IPS-11a (cell line): ENCODE data around the gene TMX2.
A peak's percentile ranks its signal among the peaks of the same experiment; 100 is the strongest.
"Not testable (repeated sequence)": the region's sequence is repeated elsewhere in the genome, so short reads cannot be mapped to it uniquely, and the experiment has no call there.

Experiments used
- H3K4me3 ChIP-seq: one replicate; pipeline ENCODE4 v1.5.1; 2013; ENCODE audit warnings: low read depth, low read length, control low read depth

TMX2 gene

GRCh38 chr11:57711414-57712255, 758 bp upstream of the TMX2 start, which contains the start of gene MED19:
MED19 (minus strand) TSS chr11:57712215; CDS start chr11:57712179, 36 bp downstream.
- H3K4me3 ChIP-seq = peak within 1 kb of the TSS; percentile 100

DNA sequence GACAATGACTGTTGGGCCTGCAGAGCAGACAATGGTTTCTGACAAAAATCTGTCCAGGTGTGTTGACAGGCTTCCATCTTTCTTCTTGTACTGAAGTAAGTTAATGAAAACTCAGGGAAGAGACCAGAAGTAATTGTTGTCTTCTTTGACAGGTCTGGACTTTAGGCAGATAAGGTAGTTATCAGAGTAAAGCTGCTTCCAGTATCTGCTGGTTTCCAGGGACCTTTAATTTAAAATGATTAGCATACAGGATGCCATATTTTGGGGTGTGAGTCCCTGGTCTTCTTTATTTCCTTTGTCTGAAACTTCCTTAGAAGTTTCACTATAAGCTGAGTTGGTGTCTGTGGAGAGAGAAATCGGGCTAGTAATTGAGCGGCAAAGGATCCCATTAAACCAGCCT, 1.4 kb downstream of the TMX2 start:
- peak overlapping the region; percentile 100 for H3K4me3 ChIP-seq

DNA sequence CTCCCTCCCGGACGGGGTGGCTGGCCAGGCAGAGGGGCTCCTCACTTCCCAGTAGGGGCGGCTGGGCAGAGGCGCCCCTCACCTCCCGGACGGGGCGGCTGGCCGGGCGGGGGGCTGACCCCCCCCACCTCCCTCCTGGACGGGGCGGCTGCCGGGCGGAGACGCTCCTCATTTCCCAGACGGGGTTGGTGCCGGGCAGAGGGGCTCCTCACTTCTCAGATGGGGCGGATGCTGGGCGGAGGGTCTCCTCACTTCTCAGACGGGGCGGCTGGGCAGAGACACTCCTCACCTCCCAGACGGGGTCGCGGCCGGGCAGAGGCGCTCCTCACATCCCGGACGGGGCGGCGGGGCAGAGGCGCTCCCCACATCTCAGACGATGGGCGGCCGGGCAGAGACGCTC, 4.3 kb downstream of the TMX2 start:
- not testable (repeated sequence) for H3K4me3 ChIP-seq

DNA sequence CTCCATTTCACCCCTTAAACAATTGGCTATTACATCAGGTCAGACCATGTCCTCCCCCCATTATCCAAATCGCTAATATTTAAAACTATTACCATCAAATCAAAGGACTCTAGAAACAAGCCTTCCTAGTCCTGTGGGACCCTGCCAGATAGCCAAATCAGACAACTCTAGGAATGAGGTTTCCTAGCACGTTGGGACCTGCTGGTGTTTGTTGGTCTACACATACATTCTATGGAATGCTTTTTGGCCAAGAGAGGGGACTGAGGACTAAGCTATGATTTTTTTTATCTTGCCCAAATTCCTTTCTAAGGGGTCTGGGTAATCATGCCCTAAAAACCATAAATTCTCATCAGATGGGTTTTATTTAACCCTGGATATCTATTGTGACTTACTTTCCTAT, 14.8 kb downstream of the TMX2 start:
- H3K4me3 ChIP-seq = no peak overlapping the region

DNA sequence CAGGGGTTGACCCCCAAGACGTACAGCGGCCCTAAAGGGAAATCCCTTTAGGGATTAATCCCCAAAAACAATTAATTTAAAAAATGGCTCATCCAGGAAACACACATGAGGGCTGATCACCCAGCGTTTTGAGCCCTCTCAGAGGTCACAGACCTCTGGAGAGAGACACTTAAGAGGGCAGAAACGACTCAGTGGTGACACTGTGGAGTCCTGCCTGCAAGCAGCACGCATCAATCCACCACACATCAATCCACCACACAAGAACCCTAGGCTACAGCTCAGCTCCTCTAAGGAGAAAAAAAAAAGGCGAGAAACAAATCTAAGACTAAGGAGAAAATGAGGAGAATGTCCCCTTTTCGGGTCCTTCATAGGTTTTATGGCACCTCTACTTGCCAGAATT, 16.4 kb downstream of the TMX2 start:
- no peak overlapping the region for H3K4me3 ChIP-seq

GRCh38 chr11:57729479-57729878, 17.1 kb downstream of the TMX2 start:
- H3K4me3 ChIP-seq = no peak overlapping the region

- H3K4me3 ChIP-seq = no peak overlapping the region
Measured at GRCh38 chr11:57732661-57733060, 20.3 kb downstream of the TMX2 start.

- no peak overlapping the region for H3K4me3 ChIP-seq
Measured at GRCh38 chr11:57735619-57736298, 23.4 kb downstream of the TMX2 start.

DNA sequence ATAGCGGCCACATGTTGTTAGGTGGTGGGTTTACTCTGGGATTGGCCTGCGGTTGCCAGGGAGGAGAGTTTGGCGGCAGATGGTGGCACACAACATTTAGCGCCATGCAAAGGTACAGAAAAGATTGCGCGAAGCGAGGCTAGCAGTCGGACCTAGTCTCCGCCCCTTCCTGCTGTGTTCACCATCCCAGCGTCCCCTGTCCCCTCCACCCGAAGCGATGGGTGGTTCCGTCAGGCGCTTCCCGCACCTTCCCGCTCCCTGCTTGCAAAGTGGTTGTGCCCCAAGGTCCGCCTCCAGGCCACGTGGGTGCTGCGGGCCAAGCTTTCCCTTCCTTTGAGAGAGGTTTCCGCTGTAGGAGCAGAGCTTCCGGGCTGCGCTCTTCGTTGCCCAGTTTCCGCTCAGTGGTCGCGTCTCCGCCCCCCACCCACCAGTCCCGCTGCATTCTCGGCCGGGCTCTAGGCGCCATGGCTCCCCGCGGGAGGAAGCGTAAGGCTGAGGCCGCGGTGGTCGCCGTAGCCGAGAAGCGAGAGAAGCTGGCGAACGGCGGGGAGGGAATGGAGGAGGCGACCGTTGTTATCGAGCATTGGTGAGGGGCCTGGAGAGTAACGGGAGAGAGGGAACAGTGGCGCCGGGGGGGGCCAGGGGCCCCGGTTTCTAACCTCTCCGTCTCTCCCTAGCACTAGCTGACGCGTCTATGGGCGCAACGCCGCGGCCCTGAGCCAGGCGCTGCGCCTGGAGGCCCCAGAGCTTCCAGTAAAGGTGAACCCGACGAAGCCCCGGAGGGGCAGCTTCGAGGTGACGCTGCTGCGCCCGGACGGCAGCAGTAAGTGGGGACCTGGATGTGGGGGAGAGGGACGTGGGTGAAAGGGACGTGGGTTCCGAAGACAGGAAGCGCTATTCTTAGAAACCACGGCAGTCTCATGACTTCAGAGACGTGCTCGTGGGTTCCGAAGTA, 29.0 kb downstream of the TMX2 start, which contains the start of gene SELENOH:
SELENOH (plus strand) TSS at position 360 of the 955 bp plus-strand sequence; CDS start at position 465, 105 bp downstream.
- H3K4me3 ChIP-seq = peak within 1 kb of the TSS; percentile 97

DNA sequence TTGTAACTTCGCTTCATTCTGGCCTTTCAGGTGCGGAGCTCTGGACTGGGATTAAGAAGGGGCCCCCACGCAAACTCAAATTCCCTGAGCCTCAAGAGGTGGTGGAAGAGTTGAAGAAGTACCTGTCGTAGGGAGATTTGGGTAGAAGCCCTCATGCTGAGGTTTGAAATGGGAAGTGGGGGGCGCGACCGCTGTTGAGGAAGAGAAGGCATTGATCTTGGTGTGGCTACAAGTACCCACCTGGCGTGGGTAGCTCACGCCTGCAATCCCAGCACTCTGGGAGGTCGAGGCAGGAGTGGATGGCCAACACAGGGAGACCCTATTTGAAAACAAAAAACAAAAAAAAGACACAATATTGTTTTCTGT, 29.7 kb downstream of the TMX2 start:
- peak overlapping the region; percentile 97 for H3K4me3 ChIP-seq

- H3K4me3 ChIP-seq = no peak overlapping the region
Measured at GRCh38 chr11:57744357-57744756, 32.0 kb downstream of the TMX2 start.

GRCh38 chr11:57745206-57745605, 32.8 kb downstream of the TMX2 start:
- H3K4me3 ChIP-seq = no peak overlapping the region

GRCh38 chr11:57746920-57747319, 34.5 kb downstream of the TMX2 start:
- no peak overlapping the region for H3K4me3 ChIP-seq

DNA sequence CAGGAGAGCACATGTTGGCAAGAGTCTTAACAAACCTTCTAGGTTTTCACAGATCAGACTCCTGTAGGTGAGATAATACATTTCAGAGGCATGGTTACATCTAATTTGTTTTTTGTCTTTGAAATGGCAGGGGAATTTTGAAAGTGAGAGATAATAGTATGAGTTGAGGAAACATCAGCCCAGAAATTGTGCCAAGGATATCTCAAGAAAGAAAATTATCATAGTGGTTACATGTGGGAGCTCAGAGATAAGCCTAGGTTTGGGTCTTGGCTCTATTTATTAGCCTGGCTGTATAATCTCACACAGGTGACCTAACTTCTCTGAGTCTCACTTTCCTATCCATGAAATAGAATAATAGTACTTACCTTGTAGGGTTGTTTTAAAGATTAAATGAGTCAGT, 38.8 kb downstream of the TMX2 start:
- no peak overlapping the region for H3K4me3 ChIP-seq

- no peak within 1 kb of the TSS for H3K4me3 ChIP-seq
Measured at GRCh38 chr11:57751676-57752253, 39.4 kb downstream of the TMX2 start, which contains the start of gene BTBD18. BTBD18 (minus strand) TSS chr11:57751819; CDS start chr11:57751188, 631 bp downstream.

DNA sequence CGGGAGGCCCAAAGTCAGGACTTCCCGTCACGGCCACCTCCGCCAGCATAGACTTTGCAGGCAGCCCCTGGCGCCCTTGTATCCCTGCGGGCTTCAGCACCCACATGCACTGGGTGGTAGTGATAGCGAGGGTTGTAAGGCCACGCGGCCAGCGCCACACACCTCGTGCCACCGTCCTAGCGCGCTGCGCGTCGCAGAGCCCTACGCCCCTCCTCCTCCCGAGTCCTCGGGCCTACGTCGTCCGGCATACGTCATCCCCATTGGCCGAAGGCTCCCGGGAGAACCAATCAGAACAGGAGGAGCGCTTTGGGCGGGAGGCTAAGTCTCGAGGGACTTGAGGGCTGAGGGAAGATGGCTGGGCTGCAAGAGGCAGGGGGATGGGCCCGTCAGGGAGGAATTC, 40.6 kb downstream of the TMX2 start:
- no peak overlapping the region for H3K4me3 ChIP-seq

DNA sequence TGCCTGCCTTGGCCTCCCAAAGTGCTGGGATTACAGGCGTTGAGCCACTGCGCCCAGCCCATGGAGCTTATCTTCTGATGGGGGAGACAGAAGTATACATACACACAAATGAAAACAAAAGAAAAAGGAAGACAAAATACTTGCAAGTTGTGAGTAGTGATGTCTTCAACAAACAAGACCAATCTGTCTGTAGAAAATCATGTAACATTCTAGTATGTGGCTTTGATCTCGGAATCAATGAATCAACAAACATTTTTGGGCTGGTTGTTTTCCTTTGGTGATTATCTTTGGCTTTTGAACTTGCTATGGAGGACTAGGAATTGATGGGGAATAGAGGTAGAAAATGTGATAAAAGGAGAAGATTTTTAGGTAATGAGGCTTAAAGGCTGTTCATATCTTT, 45.8 kb downstream of the TMX2 start:
- no peak overlapping the region for H3K4me3 ChIP-seq

DNA sequence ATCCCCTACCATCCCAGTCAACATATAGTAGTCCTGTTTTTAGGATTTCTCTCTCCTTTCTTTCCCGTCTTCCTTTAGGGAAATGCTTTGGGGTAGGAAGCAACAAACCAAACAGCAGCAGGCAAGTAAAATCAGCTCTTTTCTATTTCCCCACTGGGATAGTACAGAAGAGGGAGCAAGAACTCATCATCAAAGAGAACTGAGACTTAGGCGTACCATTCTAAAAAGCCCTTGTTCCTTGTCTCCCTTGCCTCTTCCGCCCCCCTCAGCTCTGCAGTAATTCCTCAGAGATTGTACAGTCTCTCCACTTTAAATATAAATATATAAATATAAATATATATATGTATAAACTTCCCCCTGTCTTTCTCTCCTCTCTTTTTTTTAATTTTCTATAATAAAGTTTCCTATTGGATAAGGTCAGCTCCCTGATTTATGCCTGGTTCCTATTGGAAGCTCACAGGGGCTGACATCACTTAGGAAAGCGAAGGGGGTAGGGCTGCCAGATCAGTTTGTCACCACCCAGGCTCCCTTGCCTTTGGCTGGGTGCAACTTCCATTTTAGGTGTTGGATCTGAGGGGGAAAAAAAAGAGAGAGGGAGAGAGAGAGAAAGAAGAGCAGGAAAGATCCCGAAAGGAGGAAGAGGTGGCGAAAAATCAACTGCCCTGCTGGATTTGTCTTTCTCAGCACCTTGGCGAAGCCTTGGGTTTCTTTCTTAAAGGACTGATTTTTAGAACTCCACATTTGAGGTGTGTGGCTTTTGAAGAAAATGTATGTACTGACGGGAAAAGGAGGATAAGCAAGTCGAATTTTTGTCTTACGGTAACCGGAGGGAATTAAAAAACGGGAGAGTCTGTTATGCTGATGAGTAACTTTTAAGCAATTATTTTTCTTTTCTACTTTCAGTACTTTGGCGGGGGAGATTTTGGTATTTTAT, 49.2 kb downstream of the TMX2 start, which contains the start of gene CTNND1:
CTNND1 (plus strand) TSS at position 502 of the 934 bp plus-strand sequence. CDS start 29,677 bp downstream, outside the sequence.
- peak within 1 kb of the TSS; percentile 89 for H3K4me3 ChIP-seq

DNA sequence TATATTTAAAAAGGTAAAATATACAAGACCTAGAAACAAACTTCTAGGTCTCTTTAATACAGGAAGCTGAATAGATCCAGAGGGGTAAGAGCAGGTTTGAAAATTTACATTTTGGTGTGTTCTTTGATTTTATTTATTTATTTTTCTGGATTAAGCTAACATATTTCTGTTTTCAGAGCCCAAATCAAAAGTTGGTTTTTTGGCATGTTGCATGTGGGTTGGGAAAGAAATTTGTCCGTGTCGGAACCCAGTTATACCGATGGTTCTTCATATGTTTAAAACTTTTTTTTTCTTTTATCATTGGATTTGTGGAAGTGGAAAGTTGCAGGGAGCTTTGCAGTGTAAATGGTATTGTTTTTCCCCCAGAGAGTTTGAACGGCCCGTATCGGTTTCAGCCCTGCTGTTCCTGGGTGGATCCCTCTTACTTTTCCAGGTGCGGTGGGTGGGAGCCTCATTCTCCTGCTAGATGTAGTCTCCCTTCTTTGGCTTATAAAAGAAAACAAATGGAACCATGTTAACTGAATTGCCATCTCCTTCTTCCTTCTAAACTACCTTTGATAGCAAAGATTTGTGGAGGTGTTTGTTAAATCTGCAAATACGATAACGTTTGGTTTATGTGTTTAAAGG, 50.0 kb downstream of the TMX2 start:
- H3K4me3 ChIP-seq = peak overlapping the region; percentile 89
